ENCODE measurements around the gene MZT2A. TPM values are rescaled to one million over a fixed set of nuclear protein-coding genes. Genes with fewer than 3 reads are reported as not detected.
"Not testable (repeated sequence)": the region's sequence is repeated elsewhere in the genome, so short reads cannot be mapped to it uniquely, and the experiment has no call there.

Gene MZT2A
- total RNA-seq, 1 experiment from 2014 or later, result 202 TPM

DNA sequence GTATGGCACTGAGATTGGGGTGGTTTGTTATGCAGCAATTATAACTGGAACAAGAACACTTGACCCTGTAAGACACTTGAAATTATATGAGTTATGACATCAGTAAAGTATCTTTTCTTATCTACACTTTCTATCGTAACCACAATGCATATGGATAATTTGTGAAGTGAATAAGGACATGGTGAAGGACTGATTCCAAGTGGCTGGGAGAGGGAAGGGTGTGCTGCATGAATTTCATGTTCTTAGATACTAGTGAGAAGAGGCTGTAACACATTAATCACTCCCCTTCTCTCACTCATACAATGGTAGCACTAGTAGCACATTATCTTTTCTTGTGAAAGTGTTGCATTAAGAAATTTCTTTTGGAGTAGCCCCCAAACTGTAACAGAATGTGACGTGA is 37.3 kb downstream of the MZT2A start:
- not testable (repeated sequence) for H3K36me3 ChIP-seq (ENCODE audit: low read depth, low read length)

DNA sequence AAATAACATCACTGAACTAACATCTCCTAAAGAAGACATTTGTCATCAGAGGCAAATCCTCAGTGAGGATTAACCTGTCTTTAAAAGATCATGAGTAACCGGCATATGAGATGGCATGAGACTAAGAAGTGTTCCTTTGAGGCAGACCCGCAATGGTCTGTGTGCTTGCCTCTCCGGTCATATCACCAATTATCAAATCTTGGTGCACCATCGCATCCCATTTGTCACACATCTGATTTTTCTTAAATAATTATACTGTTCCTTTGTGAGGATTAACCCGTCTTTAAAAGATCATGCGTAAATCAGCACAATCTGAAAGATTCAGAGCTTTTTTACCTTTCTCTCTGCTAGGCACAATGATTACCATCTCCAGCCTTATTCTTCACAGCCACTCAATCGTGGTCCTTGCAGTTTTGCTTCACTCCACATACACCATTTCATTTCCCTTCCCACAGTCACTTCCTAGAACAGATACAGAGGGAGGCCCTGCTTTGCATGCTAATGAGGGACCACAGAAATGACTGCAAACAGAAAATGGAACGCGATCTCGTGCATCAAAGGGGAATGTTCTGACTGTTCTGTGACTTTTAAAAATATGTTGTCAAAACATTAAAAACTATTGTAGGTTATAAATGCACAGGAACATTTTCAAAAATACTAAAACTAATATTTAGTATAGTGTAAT is 40.8 kb downstream of the MZT2A start:
- BruUV-seq (replicated peaks); intact Hi-C loops (cut with micrococcal nuclease); H4K20me1 ChIP-seq (ENCODE audit: low read length); H3K9me3 ChIP-seq (ENCODE audit: low read length); H3K4me1 ChIP-seq (ENCODE audit: insufficient read depth, low read length); H3K9me2 ChIP-seq (replicated peaks; ENCODE audit: low read length); H3F3A ChIP-seq (ENCODE audit: low read length, unreplicated experiment); H2AFZ ChIP-seq (ENCODE audit: low read length); H3K9ac ChIP-seq (ENCODE audit: low read length); H3K27ac ChIP-seq (ENCODE audit: low read length); H3K27me3 ChIP-seq (ENCODE audit: low read length); ATAC-seq; DNase-seq; H3K4me3 ChIP-seq (ENCODE audit: low read length); H3K4me2 ChIP-seq (ENCODE audit: low read length); H3K79me2 ChIP-seq (ENCODE audit: low read length); H3K36me3 ChIP-seq (ENCODE audit: low read depth, low read length); CTCF ChIA-PET; POLR2A ChIA-PET (ENCODE audit: unreplicated experiment): not testable (repeated sequence)

More for the DNA sequence above, 37.3 kb downstream of the MZT2A start:
- H3K79me2 ChIP-seq (ENCODE audit: low read length); H4K20me1 ChIP-seq (ENCODE audit: low read length); H3K4me2 ChIP-seq (ENCODE audit: low read length); ATAC-seq; H3K4me3 ChIP-seq (ENCODE audit: low read length); H2AFZ ChIP-seq (ENCODE audit: low read length); H3K9me2 ChIP-seq (replicated peaks; ENCODE audit: low read length); CTCF ChIA-PET; H3F3A ChIP-seq (ENCODE audit: low read length, unreplicated experiment); H3K27ac ChIP-seq (ENCODE audit: low read length); H3K27me3 ChIP-seq (ENCODE audit: low read length); POLR2A ChIA-PET (ENCODE audit: unreplicated experiment); H3K9me3 ChIP-seq (ENCODE audit: low read length); H3K9ac ChIP-seq (ENCODE audit: low read length); intact Hi-C loops (cut with micrococcal nuclease); BruUV-seq (replicated peaks); H3K4me1 ChIP-seq (ENCODE audit: insufficient read depth, low read length); DNase-seq: not testable (repeated sequence)

DNA sequence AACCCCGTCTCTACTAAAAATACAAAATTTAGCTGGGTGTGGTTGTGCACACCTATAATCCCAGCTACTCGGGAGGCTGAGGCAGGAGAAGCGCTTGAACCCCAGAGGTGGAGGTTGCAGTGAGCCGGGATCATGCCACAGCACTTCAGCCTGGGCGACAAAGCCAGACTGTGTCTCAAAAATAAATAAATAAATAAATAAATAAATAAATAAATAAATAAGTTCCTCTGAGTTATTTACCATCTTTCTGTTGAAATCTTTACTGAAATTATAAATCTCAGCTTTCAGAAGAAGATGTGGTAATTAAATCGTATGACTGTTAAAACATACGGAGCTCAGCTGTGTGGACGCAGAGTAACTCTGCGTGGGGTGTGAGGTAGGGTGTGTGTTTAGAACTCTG is 44.2 kb downstream of the MZT2A start:
- H3K9ac ChIP-seq (ENCODE audit: low read length); H3K9me3 ChIP-seq (ENCODE audit: low read length); H3K4me2 ChIP-seq (ENCODE audit: low read length); BruUV-seq (replicated peaks); POLR2A ChIA-PET (ENCODE audit: unreplicated experiment); H3K27ac ChIP-seq (ENCODE audit: low read length); intact Hi-C loops (cut with micrococcal nuclease); H3K27me3 ChIP-seq (ENCODE audit: low read length); H3K4me1 ChIP-seq (ENCODE audit: insufficient read depth, low read length); CTCF ChIA-PET; H4K20me1 ChIP-seq (ENCODE audit: low read length); H3F3A ChIP-seq (ENCODE audit: low read length, unreplicated experiment); H3K4me3 ChIP-seq (ENCODE audit: low read length); H3K9me2 ChIP-seq (replicated peaks; ENCODE audit: low read length); H2AFZ ChIP-seq (ENCODE audit: low read length); DNase-seq; H3K36me3 ChIP-seq (ENCODE audit: low read depth, low read length); ATAC-seq; H3K79me2 ChIP-seq (ENCODE audit: low read length): not testable (repeated sequence)

DNA sequence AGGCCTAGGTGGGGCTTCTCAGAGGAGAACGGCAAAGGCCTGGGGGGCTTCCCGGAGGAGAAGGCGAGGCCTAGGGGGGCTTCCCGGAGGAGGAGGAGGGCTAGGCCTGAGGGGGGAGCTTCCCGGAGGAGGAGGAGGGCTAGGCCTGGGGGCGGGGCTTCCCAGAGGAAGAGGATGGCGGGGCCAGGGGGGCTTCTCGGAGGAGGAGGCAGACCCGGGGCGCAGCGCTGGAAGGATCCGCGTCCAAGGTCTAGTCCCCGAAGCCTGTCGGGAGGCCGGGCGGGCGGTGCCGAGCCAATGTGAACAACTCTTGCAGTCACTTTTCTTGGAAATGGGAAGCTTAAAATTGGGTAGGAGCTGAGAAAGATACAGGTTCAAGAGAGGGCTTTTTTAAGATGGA is 46.3 kb downstream of the MZT2A start:
- Histone ChIP-seq H3K4me3 (ENCODE audit: low read length) (no peak overlapping the region), H4K20me1 (ENCODE audit: low read length) (no peaks in the 10 kb centered on the region), H3K4me1 (ENCODE audit: insufficient read depth, low read length) (no peaks in the 10 kb centered on the region), H3K36me3 (ENCODE audit: low read depth, low read length) (no peaks in the 10 kb centered on the region), H3K4me2 (ENCODE audit: low read length) (no peak overlapping the region), H2AFZ (ENCODE audit: low read length) (no peak overlapping the region), H3K9ac (ENCODE audit: low read length) (no peak overlapping the region), H3K27me3 (ENCODE audit: low read length) (peaks cover 8% of the 10 kb centered on the region; the same call in 1 of the 2 replicates), H3K79me2 (ENCODE audit: low read length) (no peaks in the 10 kb centered on the region), H3K9me2 (replicated peaks; ENCODE audit: low read length) (no peaks in the 10 kb centered on the region), H3F3A (ENCODE audit: low read length, unreplicated experiment) (no peaks in the 10 kb centered on the region), H3K9me3 (ENCODE audit: low read length) (no peaks in the 10 kb centered on the region), H3K27ac (ENCODE audit: low read length) (no peak overlapping the region)
- BruUV-seq (replicated peaks), result no TSS peak
- CTCF ChIA-PET, result no interaction called here
- POLR2A ChIA-PET (ENCODE audit: unreplicated experiment), result no interaction called here
- DNase-seq (no peak), ATAC-seq (no peak)
- TF ChIP-seq EZH2phosphoT487 (IDR thresholded peaks at IDR 0.05; ENCODE audit: borderline replicate concordance, low read length), result no peak
- TF ChIP-seq, protein P1, sequence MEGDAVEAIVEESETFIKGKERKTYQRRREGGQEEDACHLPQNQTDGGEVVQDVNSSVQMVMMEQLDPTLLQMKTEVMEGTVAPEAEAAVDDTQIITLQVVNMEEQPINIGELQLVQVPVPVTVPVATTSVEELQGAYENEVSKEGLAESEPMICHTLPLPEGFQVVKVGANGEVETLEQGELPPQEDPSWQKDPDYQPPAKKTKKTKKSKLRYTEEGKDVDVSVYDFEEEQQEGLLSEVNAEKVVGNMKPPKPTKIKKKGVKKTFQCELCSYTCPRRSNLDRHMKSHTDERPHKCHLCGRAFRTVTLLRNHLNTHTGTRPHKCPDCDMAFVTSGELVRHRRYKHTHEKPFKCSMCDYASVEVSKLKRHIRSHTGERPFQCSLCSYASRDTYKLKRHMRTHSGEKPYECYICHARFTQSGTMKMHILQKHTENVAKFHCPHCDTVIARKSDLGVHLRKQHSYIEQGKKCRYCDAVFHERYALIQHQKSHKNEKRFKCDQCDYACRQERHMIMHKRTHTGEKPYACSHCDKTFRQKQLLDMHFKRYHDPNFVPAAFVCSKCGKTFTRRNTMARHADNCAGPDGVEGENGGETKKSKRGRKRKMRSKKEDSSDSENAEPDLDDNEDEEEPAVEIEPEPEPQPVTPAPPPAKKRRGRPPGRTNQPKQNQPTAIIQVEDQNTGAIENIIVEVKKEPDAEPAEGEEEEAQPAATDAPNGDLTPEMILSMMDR (conservative IDR thresholded peaks at IDR 0.05; ENCODE audit: low read depth, low read length), result no peak
- intact Hi-C loops (cut with micrococcal nuclease), result no loop called here

DNA sequence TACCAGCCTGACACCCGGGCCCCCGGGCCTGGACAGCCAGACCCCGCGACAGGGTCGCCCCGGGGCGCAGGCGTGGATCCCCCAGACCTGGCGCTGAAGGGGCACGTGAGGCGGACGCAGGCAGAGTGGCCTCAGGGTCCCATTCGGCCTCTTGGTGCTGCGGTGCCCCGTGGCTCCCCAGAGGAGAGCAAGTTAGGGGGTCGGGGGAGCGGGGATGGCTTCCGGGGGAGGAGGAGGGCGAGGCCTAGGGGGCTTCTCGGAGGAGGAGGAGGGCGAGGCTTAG is 46.7 kb downstream of the MZT2A start:
- H3K36me3 ChIP-seq (ENCODE audit: low read depth, low read length); DNase-seq; H3K27ac ChIP-seq (ENCODE audit: low read length); H3K9ac ChIP-seq (ENCODE audit: low read length); BruUV-seq (replicated peaks); H3K79me2 ChIP-seq (ENCODE audit: low read length); H3K9me3 ChIP-seq (ENCODE audit: low read length); H3F3A ChIP-seq (ENCODE audit: low read length, unreplicated experiment); H4K20me1 ChIP-seq (ENCODE audit: low read length); intact Hi-C loops (cut with micrococcal nuclease); ATAC-seq; H3K4me2 ChIP-seq (ENCODE audit: low read length); H3K27me3 ChIP-seq (ENCODE audit: low read length); H3K9me2 ChIP-seq (replicated peaks; ENCODE audit: low read length); POLR2A ChIA-PET (ENCODE audit: unreplicated experiment); H3K4me3 ChIP-seq (ENCODE audit: low read length); H3K4me1 ChIP-seq (ENCODE audit: insufficient read depth, low read length); H2AFZ ChIP-seq (ENCODE audit: low read length); CTCF ChIA-PET: not testable (repeated sequence)

DNA sequence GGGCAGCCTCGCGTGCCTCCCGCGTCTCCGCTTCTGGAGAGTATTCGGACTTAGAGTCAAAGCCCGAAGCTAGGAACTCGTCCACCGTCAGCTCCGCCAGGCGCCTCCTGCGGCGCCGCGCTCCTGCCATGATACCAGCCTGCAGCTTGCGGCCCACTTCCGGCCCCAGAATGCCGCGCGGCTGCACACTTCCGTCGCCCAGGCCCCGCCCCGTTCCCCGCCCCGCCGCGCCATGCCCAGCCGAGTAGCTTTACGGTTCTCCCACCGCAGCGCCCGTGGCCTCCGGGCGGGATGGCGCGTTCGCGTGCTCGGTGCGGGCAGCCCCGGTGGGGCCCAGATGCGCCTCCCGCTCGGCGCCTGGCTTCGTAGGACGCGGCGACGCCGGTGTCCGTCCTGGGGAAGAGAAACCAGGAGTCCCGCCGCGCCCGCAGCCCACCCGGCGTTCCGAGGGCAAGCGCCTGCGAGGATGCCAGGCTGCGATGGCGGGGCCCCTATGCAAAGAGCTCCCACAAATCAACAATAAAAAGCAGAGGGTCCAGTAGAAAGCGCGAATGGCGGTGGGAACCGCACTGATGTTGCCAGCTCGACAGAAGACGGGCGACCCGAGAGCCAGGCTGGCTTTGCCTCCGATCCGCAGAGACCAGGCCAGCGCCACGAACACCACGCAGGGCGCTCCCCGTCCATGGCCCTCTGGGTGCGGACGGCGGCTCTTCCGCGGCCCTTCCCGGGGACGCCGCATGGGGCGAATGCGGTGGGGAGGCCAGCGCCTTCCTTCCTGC is 47.3 kb downstream of the MZT2A start:
- H3K4me2 ChIP-seq (ENCODE audit: low read length); H3F3A ChIP-seq (ENCODE audit: low read length, unreplicated experiment); H3K36me3 ChIP-seq (ENCODE audit: low read depth, low read length); ATAC-seq; DNase-seq; CTCF ChIA-PET; H3K9me3 ChIP-seq (ENCODE audit: low read length); H2AFZ ChIP-seq (ENCODE audit: low read length); H3K4me1 ChIP-seq (ENCODE audit: insufficient read depth, low read length); BruUV-seq (replicated peaks); H3K27ac ChIP-seq (ENCODE audit: low read length); intact Hi-C loops (cut with micrococcal nuclease); H3K79me2 ChIP-seq (ENCODE audit: low read length); H4K20me1 ChIP-seq (ENCODE audit: low read length); H3K9me2 ChIP-seq (replicated peaks; ENCODE audit: low read length); H3K4me3 ChIP-seq (ENCODE audit: low read length); H3K9ac ChIP-seq (ENCODE audit: low read length); POLR2A ChIA-PET (ENCODE audit: unreplicated experiment); H3K27me3 ChIP-seq (ENCODE audit: low read length): not testable (repeated sequence)

All from PC-3 (cell line).